ENCODE measurements around the gene DLGAP4. TPM values are rescaled to one million over a fixed set of nuclear protein-coding genes. Genes with fewer than 3 reads are reported as not detected.

The DLGAP4 gene
- polyA plus RNA-seq, 3 donors, result 51.6 to 75.1 (median 66.5) TPM

GRCh38 chr20:36386236-36386635 is 80.1 kb downstream of the DLGAP4 start:
- DNase-seq (ENCODE audit: extremely low read depth in 1 of 11, low read depth in 9 of 11, low spot score in 4 of 11), result no peak

- DNase-seq (ENCODE audit: extremely low read depth in 1 of 11, low read depth in 9 of 11, low spot score in 4 of 11), result no peak
These were observed 84.1 kb downstream of the DLGAP4 start for GRCh38 chr20:36390269-36390668.

- no peak for DNase-seq (ENCODE audit: extremely low read depth in 1 of 11, low read depth in 9 of 11, low spot score in 4 of 11)
These were observed 84.7 kb downstream of the DLGAP4 start for GRCh38 chr20:36390719-36391415.

- no peak for DNase-seq (ENCODE audit: extremely low read depth in 1 of 11, low read depth in 9 of 11, low spot score in 4 of 11)
These were observed 85.3 kb downstream of the DLGAP4 start for GRCh38 chr20:36391456-36391855.

GRCh38 chr20:36391955-36392354 is 85.8 kb downstream of the DLGAP4 start:
- DNase-seq (ENCODE audit: extremely low read depth in 1 of 11, low read depth in 9 of 11, low spot score in 4 of 11), result no peak

GRCh38 chr20:36392989-36393388 is 86.8 kb downstream of the DLGAP4 start:
- no peak for DNase-seq (ENCODE audit: extremely low read depth in 1 of 11, low read depth in 9 of 11, low spot score in 4 of 11)

- peak in 2 of 11 donors; percentile 23 to 29 for DNase-seq (ENCODE audit: extremely low read depth in 1 of 11, low read depth in 9 of 11, low spot score in 4 of 11)
These were observed 88.3 kb downstream of the DLGAP4 start for GRCh38 chr20:36394340-36394965.

- DNase-seq (ENCODE audit: extremely low read depth in 1 of 11, low read depth in 9 of 11, low spot score in 4 of 11), result no peak
These were observed 90.2 kb downstream of the DLGAP4 start for GRCh38 chr20:36396340-36396739.

- no peak for DNase-seq (ENCODE audit: extremely low read depth in 1 of 11, low read depth in 9 of 11, low spot score in 4 of 11)
These were observed 90.9 kb downstream of the DLGAP4 start for GRCh38 chr20:36396847-36397630.

GRCh38 chr20:36398515-36398914 is 92.4 kb downstream of the DLGAP4 start:
- DNase-seq (ENCODE audit: extremely low read depth in 1 of 11, low read depth in 9 of 11, low spot score in 4 of 11), result no peak

GRCh38 chr20:36399147-36399968 is 93.2 kb downstream of the DLGAP4 start:
- peak in 2 of 11 donors; percentile 17 to 36 for DNase-seq (ENCODE audit: extremely low read depth in 1 of 11, low read depth in 9 of 11, low spot score in 4 of 11)

GRCh38 chr20:36399969-36400545 is 93.9 kb downstream of the DLGAP4 start:
- DNase-seq (ENCODE audit: extremely low read depth in 1 of 11, low read depth in 9 of 11, low spot score in 4 of 11), result no peak

- no peak for DNase-seq (ENCODE audit: extremely low read depth in 1 of 11, low read depth in 9 of 11, low spot score in 4 of 11)
These were observed 95.0 kb downstream of the DLGAP4 start for GRCh38 chr20:36400909-36401735.

- DNase-seq (ENCODE audit: extremely low read depth in 1 of 11, low read depth in 9 of 11, low spot score in 4 of 11), result no peak
These were observed 96.6 kb downstream of the DLGAP4 start for GRCh38 chr20:36402708-36403107.

GRCh38 chr20:36404435-36404978 is 98.4 kb downstream of the DLGAP4 start:
- DNase-seq (ENCODE audit: extremely low read depth in 1 of 11, low read depth in 9 of 11, low spot score in 4 of 11), result no peak

GRCh38 chr20:36405255-36405654 is 99.1 kb downstream of the DLGAP4 start:
- no peak for DNase-seq (ENCODE audit: extremely low read depth in 1 of 11, low read depth in 9 of 11, low spot score in 4 of 11)

- no peak for DNase-seq (ENCODE audit: extremely low read depth in 1 of 11, low read depth in 9 of 11, low spot score in 4 of 11)
These were observed 101.1 kb downstream of the DLGAP4 start for GRCh38 chr20:36407199-36407733.

GRCh38 chr20:36408219-36408618 is 102.1 kb downstream of the DLGAP4 start:
- DNase-seq (ENCODE audit: extremely low read depth in 1 of 11, low read depth in 9 of 11, low spot score in 4 of 11), result no peak

Data from renal cortex interstitium (tissue), 11 donors.